ENCODE results near the gene ANKRD31.
"Not testable (repeated sequence)": the region's sequence is repeated elsewhere in the genome, so short reads cannot be mapped to it uniquely, and the experiment has no call there.

The ANKRD31 gene

GRCh38 chr5:75167345-75167744 is 69.3 kb downstream of the ANKRD31 start:
- H3K27ac ChIP-seq = no peak overlapping the region
- no peak for TF ChIP-seq CTCF (conservative IDR thresholded peaks at IDR 0.05)

GRCh38 chr5:75161508-75161907 is 75.2 kb downstream of the ANKRD31 start:
- not testable (repeated sequence) for H3K27ac ChIP-seq

DNA sequence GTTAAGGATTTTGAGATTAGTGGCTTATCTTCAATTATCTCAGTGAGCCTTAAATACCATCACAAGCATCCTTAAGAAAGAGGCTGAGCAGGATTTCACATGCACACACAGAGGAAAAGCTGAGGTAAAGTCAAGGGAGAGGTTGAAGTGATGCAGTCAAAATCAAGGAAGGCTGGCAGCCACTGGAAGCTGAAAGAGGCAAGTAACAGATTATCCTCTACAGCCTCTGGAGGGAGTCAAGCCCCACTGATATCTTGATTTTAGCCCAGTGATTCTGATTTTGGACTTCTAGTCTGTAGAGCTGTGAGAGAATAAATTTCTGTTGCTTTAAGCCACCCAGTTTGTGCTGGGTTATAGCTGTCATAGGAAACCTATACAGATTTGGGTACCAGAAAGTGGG is 80.1 kb downstream of the ANKRD31 start:
- peak; percentile 20 for TF ChIP-seq CTCF (conservative IDR thresholded peaks at IDR 0.05)
- H3K27ac ChIP-seq = no peak overlapping the region

DNA sequence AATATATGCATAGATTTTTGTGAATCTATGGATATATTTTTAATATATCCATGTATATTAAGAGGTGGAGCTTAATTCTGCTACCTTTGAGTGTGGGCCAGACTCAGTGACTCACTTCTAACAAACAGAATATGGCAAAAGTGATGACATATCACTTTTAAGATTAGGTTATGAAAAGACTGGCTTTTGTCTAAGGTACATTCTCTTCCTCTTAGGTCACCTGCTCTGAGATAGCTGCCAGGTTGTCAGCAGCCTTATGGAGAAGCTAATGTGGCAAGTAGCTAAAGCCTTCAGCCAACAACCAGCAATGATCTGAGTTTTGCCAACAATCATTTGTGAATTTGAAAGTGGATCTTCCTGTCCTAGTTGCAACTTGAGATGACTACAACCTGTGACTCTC is 83.8 kb downstream of the ANKRD31 start:
- TF ChIP-seq CTCF (conservative IDR thresholded peaks at IDR 0.05) = no peak
- H3K27ac ChIP-seq = no peak overlapping the region

DNA sequence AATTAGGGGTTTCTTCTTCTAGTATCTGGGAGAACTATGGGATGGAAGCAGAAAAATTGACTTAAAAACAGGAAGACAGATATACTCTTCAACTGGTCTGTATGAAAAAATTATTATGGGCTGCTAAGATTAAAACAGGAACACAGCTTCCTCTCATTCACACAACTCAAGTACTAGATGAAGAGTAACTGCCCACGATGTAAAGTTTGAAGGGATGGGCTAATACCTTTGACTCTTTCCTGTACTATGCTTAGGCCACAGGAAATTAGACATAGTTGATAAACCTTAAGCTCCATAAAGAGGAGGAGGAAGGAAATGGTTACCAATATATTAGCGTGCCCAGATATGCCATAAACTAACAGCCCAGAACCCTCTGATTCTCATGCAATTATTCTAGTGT is 88.6 kb downstream of the ANKRD31 start:
- TF ChIP-seq CTCF (conservative IDR thresholded peaks at IDR 0.05) = no peak
- no peak overlapping the region for H3K27ac ChIP-seq

DNA sequence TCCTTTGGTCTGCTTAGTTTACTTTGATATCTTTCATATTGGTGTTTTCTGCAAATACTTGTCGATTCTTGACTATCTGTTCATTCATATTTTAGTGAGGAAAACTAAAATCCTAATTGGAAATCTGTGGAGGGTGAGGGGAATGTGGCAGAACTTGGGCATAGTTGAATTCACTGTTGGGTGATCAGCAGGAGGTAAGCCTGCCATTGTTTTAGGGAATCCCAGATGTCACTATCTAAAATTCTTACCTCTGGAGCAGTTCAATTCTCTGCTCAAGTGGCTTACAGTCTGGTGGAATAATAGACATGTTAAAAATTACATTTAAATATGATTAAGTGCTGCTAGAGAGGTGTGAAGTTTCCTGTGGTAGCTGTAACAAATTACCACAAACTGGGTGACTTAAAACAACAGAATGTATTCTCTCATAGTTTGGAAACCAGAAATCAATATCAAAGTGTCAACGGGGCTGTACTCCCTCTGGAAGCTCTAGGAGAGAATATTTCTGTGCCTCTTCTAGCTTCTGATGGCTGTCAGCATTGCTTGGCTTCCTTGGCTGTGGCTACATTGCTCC is 94.0 kb downstream of the ANKRD31 start:
- TF ChIP-seq CTCF (conservative IDR thresholded peaks at IDR 0.05) = no peak
- no peak overlapping the region for H3K27ac ChIP-seq

GRCh38 chr5:75140277-75140676 is 96.4 kb downstream of the ANKRD31 start:
- no peak overlapping the region for H3K27ac ChIP-seq
- no peak for TF ChIP-seq CTCF (conservative IDR thresholded peaks at IDR 0.05)

DNA sequence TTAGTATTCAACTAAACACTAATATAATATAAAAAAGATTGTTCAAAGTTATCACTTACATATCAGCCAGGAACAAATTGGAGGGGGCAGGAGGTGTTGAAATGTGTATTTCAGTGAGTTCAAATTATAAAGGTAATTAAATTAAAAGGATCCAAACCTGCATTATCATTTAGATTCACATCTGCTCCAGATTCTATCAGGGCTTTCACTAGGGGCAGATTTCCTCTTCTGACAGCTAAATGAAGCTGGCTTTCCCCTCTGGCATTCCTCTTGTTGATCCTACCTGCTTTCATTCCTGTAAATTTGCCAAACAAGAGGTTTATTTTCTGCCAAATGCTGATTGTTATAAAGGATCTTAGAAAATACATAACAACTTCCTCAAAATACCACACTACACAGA is 98.0 kb downstream of the ANKRD31 start:
- H3K27ac ChIP-seq = no peak overlapping the region

More for the DNA sequence above, 98.0 kb downstream of the ANKRD31 start:
- no peak for TF ChIP-seq CTCF (conservative IDR thresholded peaks at IDR 0.05)

All from VCaP (cell line).